Activated CD4-positive, alpha-beta T cell treated with anti-CD3 and anti-CD28 coated beads, Interleukin-2, amount 10 ng/mL, durations not matched to agents 7 days and 5 days (primary cell): ENCODE data around the gene APMAP. TPM values are rescaled to one million over a fixed set of nuclear protein-coding genes. Genes with fewer than 3 reads are reported as not detected.
"Not testable (repeated sequence)": the region's sequence is repeated elsewhere in the genome, so short reads cannot be mapped to it uniquely, and the experiment has no call there.

Experiments used
- CTCF ChIA-PET: fragments of 350-600 bp; sonication (Branson Sonifier 250); formaldehyde crosslinking; loops from one replicate; lab custom pipeline; 2021; ENCODE audit warnings: antibody characterized with exemption; lab: Charles Lee
- POLR2A ChIA-PET: fragments of 350-600 bp; sonication (Branson Sonifier 250); formaldehyde crosslinking; loops from one replicate; lab custom pipeline; 2021; ENCODE audit warnings: antibody characterized with exemption; lab: Charles Lee
- DNase-seq: peaks from one replicate; pipeline ENCODE4 v3.0.0-alpha.2; 2020
- H3K27ac Mint-ChIP-seq: one replicate; pipeline ENCODE4 v1.8.0; 2021; ENCODE audit warnings: mild to moderate bottlenecking, moderate library complexity, mixed read lengths
- H3K27me3 Mint-ChIP-seq: one replicate; pipeline ENCODE4 v1.8.0; 2021; ENCODE audit warnings: mixed read lengths
- H3K36me3 Mint-ChIP-seq: one replicate; pipeline ENCODE4 v1.8.0; 2021; ENCODE audit warnings: low read depth, mixed read lengths
- H3K4me1 Mint-ChIP-seq: one replicate; pipeline ENCODE4 v1.8.0; 2021; ENCODE audit warnings: mixed read lengths
- H3K4me3 Mint-ChIP-seq: one replicate; pipeline ENCODE4 v1.8.0; 2021; ENCODE audit warnings: mild to moderate bottlenecking, moderate library complexity, mixed read lengths
- H3K9me3 Mint-ChIP-seq: one replicate; pipeline ENCODE4 v1.8.0; 2021; ENCODE audit warnings: mixed read lengths
- total RNA-seq, 2 experiments: library from RNA; stranded (reverse); gene quantifications; one replicate each; pipeline ENCODE4 v1.2.3, GENCODE V29; 2021

Gene APMAP
- total RNA-seq, 2 experiments from 2014 or later: 38.7 to 41.3 TPM

GRCh38 chr20:24948396-24948938 is 44.1 kb downstream of the APMAP start:
- POLR2A ChIA-PET, DNase-seq, H3K27me3 Mint-ChIP-seq, CTCF ChIA-PET: not testable (repeated sequence)
- H3K9me3 Mint-ChIP-seq: peaks cover 43% of the 10 kb centered on the region
- H3K4me3 Mint-ChIP-seq: peak overlapping the region; percentile 71
- H3K4me1 Mint-ChIP-seq: peaks cover 67% of the 10 kb centered on the region
- H3K27ac Mint-ChIP-seq: peak overlapping the region; percentile 88
- H3K36me3 Mint-ChIP-seq: peaks cover 44% of the 10 kb centered on the region

GRCh38 chr20:24946376-24946775 is 46.2 kb downstream of the APMAP start:
- H3K36me3 Mint-ChIP-seq: peaks cover 46% of the 10 kb centered on the region
- H3K9me3 Mint-ChIP-seq: peaks cover 51% of the 10 kb centered on the region
- POLR2A ChIA-PET, H3K4me3 Mint-ChIP-seq, H3K27ac Mint-ChIP-seq, DNase-seq, CTCF ChIA-PET, H3K27me3 Mint-ChIP-seq: not testable (repeated sequence)
- peaks cover 51% of the 10 kb centered on the region for H3K4me1 Mint-ChIP-seq

- POLR2A ChIA-PET: no interaction called here
- Mint-ChIP-seq H3K27me3 (peaks cover 2% of the 10 kb centered on the region), H3K27ac (no peak overlapping the region), H3K9me3 (peaks cover 55% of the 10 kb centered on the region), H3K36me3 (peaks cover 48% of the 10 kb centered on the region), H3K4me3 (no peak overlapping the region), H3K4me1 (peaks cover 29% of the 10 kb centered on the region)
- CTCF ChIA-PET: no interaction called here
- no peak for DNase-seq
Measured at GRCh38 chr20:24943731-24944130, 48.8 kb downstream of the APMAP start.

GRCh38 chr20:24943196-24943595 is 49.4 kb downstream of the APMAP start:
- CTCF ChIA-PET: interaction anchor here (1.1 kb wide), 1 partner anchor 11 kb away, joined by 3 read pairs; no protein-coding TSS in a partner anchor
- peaks cover 43% of the 10 kb centered on the region for H3K36me3 Mint-ChIP-seq
- POLR2A ChIA-PET: no interaction called here

GRCh38 chr20:24942679-24943078 is 49.9 kb downstream of the APMAP start:
- Mint-ChIP-seq H3K27ac (no peak overlapping the region), H3K4me1 (peaks cover 18% of the 10 kb centered on the region), H3K36me3 (peaks cover 38% of the 10 kb centered on the region)

More at GRCh38 chr20:24943196-24943595, 49.4 kb downstream of the APMAP start:
- Mint-ChIP-seq H3K27me3 (peaks cover 2% of the 10 kb centered on the region), H3K4me1 (peaks cover 23% of the 10 kb centered on the region), H3K27ac (no peak overlapping the region), H3K4me3 (no peak overlapping the region), H3K9me3 (peaks cover 53% of the 10 kb centered on the region)
- no peak for DNase-seq

GRCh38 chr20:24939036-24939435 is 53.5 kb downstream of the APMAP start:
- Mint-ChIP-seq H3K27ac (no peak overlapping the region), H3K4me1 (no peaks in the 10 kb centered on the region), H3K9me3 (peaks cover 27% of the 10 kb centered on the region), H3K4me3 (no peak overlapping the region), H3K36me3 (peaks cover 13% of the 10 kb centered on the region), H3K27me3 (no peaks in the 10 kb centered on the region)
- CTCF ChIA-PET: no interaction called here
- POLR2A ChIA-PET: no interaction called here
- no peak for DNase-seq

More at GRCh38 chr20:24942679-24943078, 49.9 kb downstream of the APMAP start:
- POLR2A ChIA-PET: no interaction called here
- CTCF ChIA-PET: interaction anchor here (1.1 kb wide), 1 partner anchor 11 kb away, joined by 3 read pairs; no protein-coding TSS in a partner anchor
- H3K27me3 Mint-ChIP-seq: peaks cover 2% of the 10 kb centered on the region
- DNase-seq: no peak
- peaks cover 50% of the 10 kb centered on the region for H3K9me3 Mint-ChIP-seq
- no peak overlapping the region for H3K4me3 Mint-ChIP-seq

GRCh38 chr20:24938498-24938897 is 54.1 kb downstream of the APMAP start:
- CTCF ChIA-PET: no interaction called here

GRCh38 chr20:24937579-24937978 is 55.0 kb downstream of the APMAP start:
- H3K27ac Mint-ChIP-seq: no peak overlapping the region
- peaks cover 5% of the 10 kb centered on the region for H3K4me1 Mint-ChIP-seq
- H3K27me3 Mint-ChIP-seq: no peaks in the 10 kb centered on the region
- CTCF ChIA-PET: interaction anchor here (0.9 kb wide), 1 partner anchor 12 kb away, joined by 4 read pairs; the partner anchor contains the start of gene CST7
- peaks cover 30% of the 10 kb centered on the region for H3K9me3 Mint-ChIP-seq
- POLR2A ChIA-PET: no interaction called here
- no peak overlapping the region for H3K4me3 Mint-ChIP-seq
- peaks cover 14% of the 10 kb centered on the region for H3K36me3 Mint-ChIP-seq
- no peak for DNase-seq

More at GRCh38 chr20:24938498-24938897, 54.1 kb downstream of the APMAP start:
- DNase-seq: no peak
- peaks cover 12% of the 10 kb centered on the region for H3K36me3 Mint-ChIP-seq
- no peaks in the 10 kb centered on the region for H3K4me1 Mint-ChIP-seq
- peaks cover 26% of the 10 kb centered on the region for H3K9me3 Mint-ChIP-seq
- no peak overlapping the region for H3K4me3 Mint-ChIP-seq
- no peaks in the 10 kb centered on the region for H3K27me3 Mint-ChIP-seq
- POLR2A ChIA-PET: no interaction called here
- H3K27ac Mint-ChIP-seq: no peak overlapping the region

- peak; percentile 4 for DNase-seq
- ChIA-PET CTCF (interaction anchor here (0.9 kb wide), 1 partner anchor 13 kb away, joined by 4 read pairs; the partner anchor contains the start of gene CST7), POLR2A (no interaction called here)
- H3K9me3 Mint-ChIP-seq: peaks cover 26% of the 10 kb centered on the region
- no peak overlapping the region for H3K27ac Mint-ChIP-seq
- H3K4me3 Mint-ChIP-seq: no peak overlapping the region
- no peaks in the 10 kb centered on the region for H3K27me3 Mint-ChIP-seq
- H3K4me1 Mint-ChIP-seq: peaks cover 13% of the 10 kb centered on the region
- H3K36me3 Mint-ChIP-seq: peaks cover 19% of the 10 kb centered on the region
Measured at GRCh38 chr20:24936526-24937407, 55.8 kb downstream of the APMAP start.

GRCh38 chr20:24935766-24936525 is 56.6 kb downstream of the APMAP start:
- no peaks in the 10 kb centered on the region for H3K27me3 Mint-ChIP-seq
- H3K4me1 Mint-ChIP-seq: peaks cover 20% of the 10 kb centered on the region
- peak; percentile 1 for DNase-seq
- peaks cover 23% of the 10 kb centered on the region for H3K9me3 Mint-ChIP-seq
- H3K27ac Mint-ChIP-seq: no peak overlapping the region
- CTCF ChIA-PET: no interaction called here
- POLR2A ChIA-PET: no interaction called here
- no peak overlapping the region for H3K4me3 Mint-ChIP-seq
- H3K36me3 Mint-ChIP-seq: peaks cover 15% of the 10 kb centered on the region

GRCh38 chr20:24935140-24935539 is 57.4 kb downstream of the APMAP start:
- Mint-ChIP-seq H3K9me3 (peaks cover 18% of the 10 kb centered on the region), H3K4me3 (no peak overlapping the region), H3K27ac (no peak overlapping the region), H3K4me1 (peaks cover 24% of the 10 kb centered on the region), H3K27me3 (no peaks in the 10 kb centered on the region), H3K36me3 (peaks cover 12% of the 10 kb centered on the region)
- POLR2A ChIA-PET: no interaction called here
- CTCF ChIA-PET: no interaction called here
- no peak for DNase-seq

GRCh38 chr20:24934716-24935115 is 57.8 kb downstream of the APMAP start:
- Mint-ChIP-seq H3K9me3 (peaks cover 18% of the 10 kb centered on the region), H3K27ac (no peak overlapping the region), H3K4me3 (no peak overlapping the region), H3K36me3 (peaks cover 12% of the 10 kb centered on the region), H3K27me3 (no peaks in the 10 kb centered on the region), H3K4me1 (peaks cover 24% of the 10 kb centered on the region)
- no peak for DNase-seq
- POLR2A ChIA-PET: no interaction called here
- CTCF ChIA-PET: no interaction called here
